GM18951 (cell line): ENCODE results near the gene PLA2G15.

Experiments
- POLR2A ChIP-seq: IDR thresholded peaks from 4 replicates; pipeline ENCODE4 v1.6.1; 2011; ENCODE audit warnings: mild to moderate bottlenecking; ENCODE audit not compliant: insufficient read length, insufficient read depth; ENCODE audit errors: extremely low read depth
- in situ Hi-C: fragments of 300-500 bp; cut with MboI; formaldehyde crosslinking; loops from one replicate; pipeline ENCODE4 v1.12.0; 2022; ENCODE audit warnings: low sequenced_read_pairs, mixed read lengths, inconsistent platforms; ENCODE audit not compliant: unreplicated experiment

The PLA2G15 gene

DNA sequence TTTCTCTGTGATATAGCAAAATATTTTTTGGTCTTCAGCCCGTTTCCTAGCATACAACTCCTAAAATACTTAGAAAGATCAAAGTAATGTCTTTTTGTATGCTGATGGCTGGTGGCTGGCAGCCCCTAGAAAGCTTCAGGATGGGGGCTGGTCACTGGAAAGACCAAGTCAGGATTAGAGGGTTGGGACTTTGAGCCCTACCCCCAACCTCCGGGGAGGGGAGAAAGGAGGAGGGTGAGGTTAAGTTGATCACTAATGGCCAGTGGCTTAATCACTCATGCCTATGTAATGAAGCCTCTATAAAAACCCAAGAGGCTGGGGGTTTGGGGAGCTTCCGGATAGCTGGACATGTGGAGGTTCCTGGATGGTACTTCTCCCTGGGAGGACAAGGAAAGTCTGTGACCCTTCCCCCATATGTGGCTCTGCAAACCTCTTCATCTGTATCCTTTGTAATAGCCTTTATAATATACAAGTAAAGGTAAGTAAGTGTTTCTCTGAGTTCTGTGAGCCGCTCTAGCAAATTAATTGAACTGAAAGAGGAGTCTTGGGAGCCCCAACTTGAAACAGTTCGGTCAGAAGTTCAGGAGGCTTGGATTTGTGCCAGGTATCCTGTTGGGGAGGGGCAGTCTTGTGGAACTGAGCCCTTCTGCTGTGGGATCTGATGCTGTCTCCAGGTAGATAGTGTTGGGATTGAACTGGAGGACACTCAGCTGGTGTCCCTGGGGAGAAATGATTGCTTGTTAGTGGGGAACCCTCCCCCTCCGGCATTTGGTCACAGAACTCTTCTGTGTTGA is 22.6 kb downstream of the PLA2G15 start:
- TF ChIP-seq POLR2A, result no peak
- in situ Hi-C loops, result no loop called here

DNA sequence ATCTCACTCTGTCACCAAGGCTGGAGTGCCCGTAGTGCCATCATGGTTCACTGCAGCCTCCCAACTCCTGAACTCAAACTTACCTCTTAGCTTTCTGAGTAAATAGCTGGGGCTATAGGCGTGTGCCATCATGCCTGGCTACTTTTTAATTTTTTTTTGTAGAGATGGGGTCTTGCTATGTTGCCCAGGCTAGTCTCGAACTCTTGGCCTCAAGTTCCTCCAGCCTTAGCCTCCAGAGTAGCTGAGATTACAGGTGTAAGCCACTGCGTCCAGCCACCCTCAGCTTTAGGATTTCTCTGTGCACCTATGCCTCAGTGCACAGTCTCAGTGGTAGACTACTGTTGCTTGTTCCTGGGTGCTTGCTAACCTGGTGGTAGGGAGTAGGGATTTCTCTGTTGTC is 24.6 kb downstream of the PLA2G15 start:
- in situ Hi-C loops, result no loop called here

DNA sequence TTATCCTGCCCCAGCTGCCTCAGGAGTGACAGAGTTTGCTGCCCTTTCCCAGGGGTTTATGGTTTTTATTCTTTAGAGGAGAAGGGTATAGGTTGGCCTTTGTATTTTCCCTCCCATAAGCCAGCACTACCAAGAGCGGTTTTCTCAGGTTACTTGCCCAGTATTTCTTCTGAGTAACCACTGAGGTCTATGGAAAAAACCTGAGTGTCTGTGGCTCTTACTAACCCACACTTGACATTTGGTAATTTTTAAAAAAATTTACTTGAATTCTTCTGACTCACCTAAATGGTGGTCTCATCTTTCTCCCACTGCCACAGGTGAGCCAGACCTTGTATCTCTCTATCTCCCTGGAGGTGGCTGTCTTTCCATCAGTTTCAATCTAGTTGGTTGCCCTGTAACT is 25.2 kb downstream of the PLA2G15 start:
- in situ Hi-C loops, result no loop called here
- TF ChIP-seq POLR2A, result no peak

More for the DNA sequence above, 24.6 kb downstream of the PLA2G15 start:
- TF ChIP-seq POLR2A, result no peak

DNA sequence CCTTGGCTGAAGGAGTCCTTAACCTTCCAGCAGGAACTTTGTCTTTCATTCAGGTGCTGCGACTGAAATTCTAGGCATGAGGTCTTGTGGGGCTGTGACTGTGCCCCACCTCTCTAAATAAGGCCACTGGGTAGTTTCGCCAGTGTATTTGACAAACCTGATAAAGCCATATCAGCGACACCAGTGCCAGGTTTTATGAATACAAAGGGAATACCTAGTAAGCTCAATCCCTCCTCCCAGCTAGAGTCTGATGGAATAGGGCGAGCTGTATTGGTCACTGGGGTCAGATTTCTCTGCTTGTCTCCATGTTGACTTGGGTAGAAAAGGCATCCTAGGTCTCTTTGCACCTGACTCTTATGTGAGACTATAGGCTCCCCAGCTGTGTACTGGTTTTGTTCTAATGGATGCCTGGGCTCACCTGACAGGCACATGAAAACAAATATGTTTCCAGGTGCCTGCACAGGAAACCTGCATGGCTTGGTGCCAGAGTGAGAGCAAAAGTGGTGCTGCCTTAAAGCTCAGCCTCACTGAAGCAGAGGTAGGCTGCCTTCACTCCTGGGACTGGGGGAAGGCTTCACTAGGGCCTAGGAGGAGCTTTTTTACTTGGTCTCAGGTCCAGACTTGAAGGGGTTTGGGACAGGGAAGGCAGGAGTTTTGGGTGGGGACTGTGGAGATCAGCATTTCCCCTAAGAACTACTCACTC is 27.5 kb downstream of the PLA2G15 start:
- in situ Hi-C loops, result no loop called here
- TF ChIP-seq POLR2A, result no peak

DNA sequence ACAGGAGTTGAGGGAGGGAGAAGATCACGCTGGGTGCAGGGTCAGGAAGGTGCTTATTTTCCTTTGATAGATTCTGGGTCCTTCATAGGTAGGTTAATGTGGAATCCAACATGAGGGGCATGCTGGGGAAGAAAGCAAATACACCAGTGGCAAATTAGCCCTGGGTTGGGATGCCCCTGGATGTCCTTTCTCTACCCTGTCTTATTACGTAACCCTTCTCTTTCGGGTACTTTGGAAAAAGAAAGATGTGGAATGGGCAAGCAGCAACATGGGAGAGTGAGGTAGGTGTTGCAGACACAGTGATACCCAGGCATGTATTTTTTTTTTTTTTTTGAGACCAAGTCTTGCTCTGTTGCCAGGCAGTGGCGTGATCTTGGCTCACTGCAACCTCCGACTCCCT is 28.3 kb downstream of the PLA2G15 start:
- no peak for TF ChIP-seq POLR2A
- in situ Hi-C loops, result no loop called here

DNA sequence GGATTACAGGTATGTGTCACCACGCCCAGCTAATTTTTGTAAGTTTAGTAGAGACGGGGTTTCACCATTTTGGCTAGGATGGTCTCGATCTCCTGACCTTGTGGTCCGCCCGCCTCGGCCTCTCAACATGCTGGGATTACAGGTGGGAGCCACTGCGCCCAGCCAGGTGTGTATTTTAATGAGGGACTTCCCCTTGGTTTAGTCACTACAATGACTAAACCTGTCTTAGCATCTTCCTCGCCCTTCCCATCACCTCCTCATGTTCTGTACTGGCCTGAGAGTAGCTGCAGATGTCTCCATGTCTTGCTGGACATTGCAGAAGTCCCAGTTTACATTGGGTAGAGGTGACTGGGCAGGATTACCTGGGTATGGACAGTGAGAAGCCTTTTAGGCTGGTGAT is 28.7 kb downstream of the PLA2G15 start:
- no peak for TF ChIP-seq POLR2A
- in situ Hi-C loops, result no loop called here

DNA sequence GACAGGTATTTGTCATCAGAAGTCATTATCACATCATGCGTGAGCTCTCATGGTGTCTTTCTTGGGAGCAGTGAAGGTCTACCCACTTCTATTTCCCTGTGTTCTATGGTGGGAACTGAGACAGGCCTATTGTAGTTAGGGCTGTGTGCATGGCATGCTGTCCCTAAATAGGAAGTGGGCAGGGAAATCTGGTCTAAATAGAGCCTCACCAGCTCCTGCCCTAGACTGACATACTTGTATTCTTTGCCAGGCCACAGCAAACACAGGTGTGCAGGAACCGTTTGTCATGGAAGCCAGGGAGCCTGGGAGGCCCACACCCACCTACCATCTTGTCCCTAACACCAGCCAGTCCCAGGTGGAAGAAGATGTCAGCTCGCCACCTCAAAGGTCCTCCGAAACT is 29.3 kb downstream of the PLA2G15 start:
- in situ Hi-C loops, result no loop called here
- no peak for TF ChIP-seq POLR2A

DNA sequence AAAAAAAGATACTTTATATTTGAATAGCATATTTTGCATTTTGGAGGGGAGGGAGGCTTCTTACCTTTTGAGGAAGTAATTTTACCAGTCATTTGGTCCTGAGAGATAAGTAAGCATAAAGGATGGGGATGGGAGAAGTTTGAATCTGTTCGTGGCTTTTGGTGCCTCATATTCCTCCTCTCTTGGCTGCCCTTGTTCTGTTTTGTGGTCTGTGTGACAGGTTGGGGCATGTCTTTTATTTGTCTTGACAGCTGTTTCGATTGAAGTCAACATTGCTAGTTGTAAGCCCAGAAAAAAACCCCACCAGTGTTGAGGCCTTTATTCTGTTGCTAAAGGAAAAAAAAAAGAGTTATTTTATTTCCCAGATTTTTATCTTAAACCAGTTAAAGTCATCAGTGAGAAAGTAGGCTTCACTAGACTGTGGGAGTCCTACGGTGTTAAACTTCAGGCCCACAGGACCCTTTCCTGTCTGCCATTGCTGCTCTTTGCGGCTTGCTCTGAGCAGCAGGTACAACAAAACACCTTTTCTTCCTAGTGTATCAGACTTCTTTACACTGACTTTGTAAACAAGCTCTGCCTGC is 30.5 kb downstream of the PLA2G15 start:
- in situ Hi-C loops, result no loop called here
- TF ChIP-seq POLR2A, result no peak

DNA sequence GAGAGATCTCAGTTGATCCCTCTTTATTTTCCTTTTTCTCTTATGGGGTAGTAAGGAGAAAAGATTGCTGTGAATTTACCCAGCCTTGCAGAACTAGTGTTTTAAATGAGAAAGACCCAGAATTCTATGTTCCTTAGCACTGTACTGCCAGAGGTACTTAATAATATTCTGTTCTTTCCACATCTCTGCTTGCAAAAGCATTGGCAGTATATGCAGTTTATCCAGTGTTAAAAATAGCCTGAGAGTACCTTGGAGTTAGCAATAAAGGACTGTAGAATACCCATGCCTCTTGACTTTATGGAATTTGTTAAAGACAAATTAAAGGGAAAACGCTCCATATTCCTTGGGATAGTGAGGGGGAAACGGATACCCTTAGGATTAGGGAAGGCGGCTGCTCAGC is 31.1 kb downstream of the PLA2G15 start:
- TF ChIP-seq POLR2A, result no peak
- in situ Hi-C loops, result no loop called here

DNA sequence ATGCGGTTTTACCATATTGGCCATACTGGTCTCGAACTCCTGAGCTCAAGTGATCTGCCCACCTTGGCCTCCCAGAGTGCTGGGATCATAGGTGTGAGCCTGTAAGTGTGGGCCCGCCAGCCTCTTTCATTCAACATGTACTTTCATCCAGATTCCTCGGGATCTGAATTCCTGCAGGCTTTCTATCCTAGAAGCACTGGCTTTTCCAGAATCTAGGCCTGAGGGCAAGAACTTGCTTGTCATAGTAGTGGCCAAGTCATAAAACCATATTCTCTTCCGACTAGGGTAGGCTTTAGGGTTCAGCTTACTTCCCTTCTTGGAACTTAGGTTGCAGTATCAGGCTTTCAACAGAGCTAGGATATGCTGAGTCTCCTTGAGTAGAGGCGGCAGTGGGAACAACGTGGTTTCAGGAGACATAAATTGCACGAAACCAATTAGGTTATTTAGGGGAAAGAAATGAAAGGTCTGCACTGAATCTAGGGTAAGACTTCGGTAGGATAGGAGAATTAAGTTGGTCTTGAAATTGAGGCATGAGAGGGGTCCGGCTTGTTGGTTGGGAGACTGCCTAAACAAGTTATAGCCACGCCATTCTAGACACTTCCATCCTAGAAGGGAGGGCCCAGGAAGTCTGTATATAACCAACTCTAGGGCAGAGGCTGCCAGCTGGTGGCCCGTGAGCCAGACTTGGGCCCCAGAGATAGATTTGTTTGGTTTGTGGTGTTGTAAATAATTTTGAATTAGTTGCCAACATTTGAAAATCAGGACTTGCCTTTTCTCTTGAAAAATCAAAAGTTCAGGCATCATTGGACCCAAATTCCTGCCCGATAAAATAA is 34.8 kb downstream of the PLA2G15 start:
- no peak for TF ChIP-seq POLR2A
- in situ Hi-C loops, result no loop called here

DNA sequence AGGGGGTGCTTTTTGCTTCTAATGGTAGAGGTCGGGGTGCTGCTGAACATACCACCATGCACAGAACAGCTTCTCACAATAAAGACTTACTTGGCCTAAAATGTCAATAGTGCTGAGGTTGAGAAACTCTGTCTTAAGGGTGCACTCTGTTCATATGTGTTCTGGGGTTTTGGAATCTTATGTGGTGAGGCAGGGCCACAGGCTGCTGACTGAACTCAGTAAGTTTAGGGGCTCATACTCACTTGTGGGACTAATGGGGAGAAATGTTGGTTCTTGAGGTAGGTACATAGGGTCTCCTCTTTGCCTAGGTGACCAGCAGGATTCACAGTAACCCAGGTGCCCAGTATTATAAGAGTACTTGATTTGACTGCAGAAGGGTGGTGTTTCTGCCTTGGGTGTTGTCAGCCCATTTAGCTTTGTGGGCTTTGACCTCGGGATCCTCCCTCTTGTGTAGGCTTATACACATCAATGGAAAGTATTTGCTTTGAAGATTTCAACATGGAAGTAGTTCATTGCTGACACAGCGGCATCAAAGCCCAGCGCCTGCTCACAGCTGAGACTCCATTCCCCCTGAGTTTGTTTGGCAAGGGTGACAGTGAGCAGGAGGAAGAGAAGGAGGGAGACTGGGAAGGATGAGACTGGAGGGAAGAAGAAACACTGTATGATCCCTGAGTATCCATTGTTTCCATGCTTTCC is 36.3 kb downstream of the PLA2G15 start:
- TF ChIP-seq POLR2A, result no peak
- in situ Hi-C loops, result no loop called here

DNA sequence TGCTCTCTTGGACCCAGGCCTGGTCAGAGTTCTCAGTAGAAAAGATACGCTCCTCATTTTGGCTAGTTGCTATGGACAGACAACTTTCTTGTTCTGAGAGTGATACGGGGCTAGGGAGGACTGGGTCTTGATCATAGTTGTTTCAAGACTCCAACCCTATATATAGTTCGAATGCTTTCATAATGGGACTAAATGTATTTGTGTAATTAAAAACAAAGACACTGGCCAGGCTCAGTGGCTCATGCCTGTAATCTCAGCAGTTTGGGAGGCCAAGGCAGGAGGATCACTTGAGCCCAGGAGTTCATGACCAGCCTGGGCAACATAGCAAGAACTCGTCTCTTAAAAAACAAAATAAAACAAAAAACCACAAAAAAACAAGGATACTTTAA is 36.9 kb downstream of the PLA2G15 start:
- in situ Hi-C loops, result no loop called here

More for the DNA sequence above, 36.9 kb downstream of the PLA2G15 start:
- TF ChIP-seq POLR2A, result no peak
